ENCODE measurements around the gene PKP2.
"Not testable (repeated sequence)": the region's sequence is repeated elsewhere in the genome, so short reads cannot be mapped to it uniquely, and the experiment has no call there.

GRCh38 chr12:32861658-32862057 lies 34.9 kb downstream of the PKP2 start:
- not testable (repeated sequence) for TF ChIP-seq CTCF (IDR thresholded peaks at IDR 0.05; ENCODE audit: low read depth, low read length); EZH2phosphoT487 (IDR thresholded peaks at IDR 0.05; ENCODE audit: low read depth)

All from OCI-LY3 (cell line).